Measurements from ENCODE around the gene FOXL3. TPM values are rescaled to one million over a fixed set of nuclear protein-coding genes. Genes with fewer than 3 reads are reported as not detected.

The FOXL3 gene
- total RNA-seq, 3 donors from 2014 or later = not detected

GRCh38 chr7:272631-273030 lies 17.3 kb upstream of the FOXL3 start:
- H3K4me3 ChIP-seq = no peak overlapping the region
- no peaks in the 10 kb centered on the region for H3K27me3 ChIP-seq
- H3K9me3 ChIP-seq = peaks cover 22 to 23% of the 10 kb centered on the region in 2 donors
- no peak for DNase-seq (ENCODE audit: low spot score in 2 of 2)
- intact Hi-C loops (cut with DNase I; ENCODE audit: low total_unique reads) = no loop called here
- H3K27ac ChIP-seq = no peak overlapping the region
- no peaks in the 10 kb centered on the region for H3K4me1 ChIP-seq
- no peaks in the 10 kb centered on the region for H3K36me3 ChIP-seq
- TF ChIP-seq POLR2A (IDR thresholded peaks at IDR 0.05) (no peak), POLR2AphosphoS5 (IDR thresholded peaks at IDR 0.05) (no peak)
- TF ChIP-seq, protein P1, sequence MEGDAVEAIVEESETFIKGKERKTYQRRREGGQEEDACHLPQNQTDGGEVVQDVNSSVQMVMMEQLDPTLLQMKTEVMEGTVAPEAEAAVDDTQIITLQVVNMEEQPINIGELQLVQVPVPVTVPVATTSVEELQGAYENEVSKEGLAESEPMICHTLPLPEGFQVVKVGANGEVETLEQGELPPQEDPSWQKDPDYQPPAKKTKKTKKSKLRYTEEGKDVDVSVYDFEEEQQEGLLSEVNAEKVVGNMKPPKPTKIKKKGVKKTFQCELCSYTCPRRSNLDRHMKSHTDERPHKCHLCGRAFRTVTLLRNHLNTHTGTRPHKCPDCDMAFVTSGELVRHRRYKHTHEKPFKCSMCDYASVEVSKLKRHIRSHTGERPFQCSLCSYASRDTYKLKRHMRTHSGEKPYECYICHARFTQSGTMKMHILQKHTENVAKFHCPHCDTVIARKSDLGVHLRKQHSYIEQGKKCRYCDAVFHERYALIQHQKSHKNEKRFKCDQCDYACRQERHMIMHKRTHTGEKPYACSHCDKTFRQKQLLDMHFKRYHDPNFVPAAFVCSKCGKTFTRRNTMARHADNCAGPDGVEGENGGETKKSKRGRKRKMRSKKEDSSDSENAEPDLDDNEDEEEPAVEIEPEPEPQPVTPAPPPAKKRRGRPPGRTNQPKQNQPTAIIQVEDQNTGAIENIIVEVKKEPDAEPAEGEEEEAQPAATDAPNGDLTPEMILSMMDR (IDR thresholded peaks at IDR 0.05) = no peak

DNA sequence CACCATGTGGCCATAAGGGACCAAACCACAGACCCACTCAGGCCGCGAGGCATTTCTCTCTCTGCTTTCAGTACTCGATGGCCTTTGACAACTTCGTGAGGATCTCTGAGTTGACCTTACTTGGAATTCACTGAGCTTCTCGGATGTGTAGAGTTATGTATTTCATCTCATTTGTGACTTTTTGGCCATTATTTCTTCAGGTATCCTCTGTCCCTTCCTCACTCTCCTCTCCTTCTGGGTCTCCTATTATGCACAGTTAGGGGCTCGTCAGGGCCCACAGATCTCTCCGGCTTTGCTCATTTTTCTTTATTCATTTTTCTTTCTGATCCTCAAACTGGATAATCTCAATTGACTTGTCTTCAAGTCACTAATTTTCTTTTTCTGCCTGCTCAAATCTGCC lies 16.6 kb upstream of the FOXL3 start:
- Histone ChIP-seq H3K4me3 (no peak overlapping the region), H3K27me3 (no peaks in the 10 kb centered on the region), H3K4me1 (no peaks in the 10 kb centered on the region), H3K36me3 (no peaks in the 10 kb centered on the region), H3K27ac (no peak overlapping the region), H3K9me3 (peaks cover 22 to 23% of the 10 kb centered on the region in 2 donors)
- TF ChIP-seq POLR2A (IDR thresholded peaks at IDR 0.05) (no peak), POLR2AphosphoS5 (IDR thresholded peaks at IDR 0.05) (no peak)
- no peak for DNase-seq (ENCODE audit: low spot score in 2 of 2)
- intact Hi-C loops (cut with DNase I; ENCODE audit: low total_unique reads) = no loop called here

GRCh38 chr7:274266-274665 lies 15.7 kb upstream of the FOXL3 start:
- DNase-seq (ENCODE audit: low spot score in 2 of 2) = no peak
- peaks cover 22 to 23% of the 10 kb centered on the region in 2 donors for H3K9me3 ChIP-seq
- TF ChIP-seq, protein P1 (IDR thresholded peaks at IDR 0.05) = no peak
- no peak for TF ChIP-seq POLR2AphosphoS5 (IDR thresholded peaks at IDR 0.05)
- TF ChIP-seq POLR2A (IDR thresholded peaks at IDR 0.05) = no peak
- intact Hi-C loops (cut with DNase I; ENCODE audit: low total_unique reads) = no loop called here
- H3K4me3 ChIP-seq = no peak overlapping the region
- H3K27ac ChIP-seq = no peak overlapping the region
- no peaks in the 10 kb centered on the region for H3K4me1 ChIP-seq
- no peaks in the 10 kb centered on the region for H3K27me3 ChIP-seq
- H3K36me3 ChIP-seq = no peaks in the 10 kb centered on the region

DNA sequence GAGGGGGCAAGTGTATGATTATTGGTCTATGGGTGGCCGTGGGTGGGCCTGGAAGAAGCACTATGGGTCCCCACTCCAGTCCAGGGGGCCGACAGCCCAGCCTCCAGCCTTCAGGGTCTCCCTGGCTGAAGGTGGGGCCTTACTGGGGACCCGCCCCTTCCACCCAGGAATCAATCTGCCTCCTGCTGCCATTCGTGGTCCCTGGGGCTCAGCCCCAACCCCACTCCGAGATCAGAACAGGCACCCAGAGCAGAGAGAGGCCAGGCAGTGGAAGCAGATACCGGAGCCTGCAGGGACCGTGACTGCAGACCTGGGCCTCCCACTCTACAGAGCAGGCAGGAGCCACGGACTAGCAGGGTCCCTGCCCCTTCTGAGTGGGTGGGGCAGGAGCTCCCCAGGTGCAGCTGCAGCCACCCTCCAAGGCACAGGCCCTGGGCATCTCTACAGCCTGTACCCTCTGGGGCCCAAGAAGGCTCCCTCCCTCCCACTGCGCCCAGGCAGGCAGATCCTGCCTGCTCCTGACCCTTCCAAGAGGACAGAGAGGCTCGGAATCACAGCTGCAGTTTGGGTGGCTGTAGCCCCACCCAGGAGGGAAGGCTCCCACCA lies 13.6 kb upstream of the FOXL3 start:
- no peak overlapping the region for H3K27ac ChIP-seq
- H3K36me3 ChIP-seq = no peaks in the 10 kb centered on the region
- no peaks in the 10 kb centered on the region for H3K27me3 ChIP-seq
- no peak overlapping the region for H3K4me3 ChIP-seq
- H3K4me1 ChIP-seq = no peaks in the 10 kb centered on the region
- intact Hi-C loops (cut with DNase I; ENCODE audit: low total_unique reads) = no loop called here
- TF ChIP-seq, protein P1 (IDR thresholded peaks at IDR 0.05) = no peak
- TF ChIP-seq POLR2A (IDR thresholded peaks at IDR 0.05) (no peak), POLR2AphosphoS5 (IDR thresholded peaks at IDR 0.05) (no peak)
- DNase-seq (ENCODE audit: low spot score in 2 of 2) = no peak
- H3K9me3 ChIP-seq = peaks cover 22 to 23% of the 10 kb centered on the region in 2 donors

- Histone ChIP-seq H3K4me3 (no peak overlapping the region), H3K9me3 (peaks cover 22 to 23% of the 10 kb centered on the region in 2 donors), H3K27ac (no peak overlapping the region), H3K36me3 (no peaks in the 10 kb centered on the region), H3K4me1 (no peaks in the 10 kb centered on the region), H3K27me3 (no peaks in the 10 kb centered on the region)
- TF ChIP-seq, protein P1 (IDR thresholded peaks at IDR 0.05) = no peak
- intact Hi-C loops (cut with DNase I; ENCODE audit: low total_unique reads) = no loop called here
- DNase-seq (ENCODE audit: low spot score in 2 of 2) = no peak
Measured at GRCh38 chr7:277228-277627, 12.7 kb upstream of the FOXL3 start.

GRCh38 chr7:278081-278480 lies 11.9 kb upstream of the FOXL3 start:
- TF ChIP-seq POLR2AphosphoS5 (IDR thresholded peaks at IDR 0.05) = no peak
- TF ChIP-seq, protein P1 (IDR thresholded peaks at IDR 0.05) = no peak
- no peak for TF ChIP-seq POLR2A (IDR thresholded peaks at IDR 0.05)
- intact Hi-C loops (cut with DNase I; ENCODE audit: low total_unique reads) = no loop called here
- no peaks in the 10 kb centered on the region for H3K36me3 ChIP-seq
- H3K9me3 ChIP-seq = peaks cover 16 to 17% of the 10 kb centered on the region in 2 donors
- H3K27ac ChIP-seq = no peak overlapping the region
- H3K27me3 ChIP-seq = no peaks in the 10 kb centered on the region
- H3K4me3 ChIP-seq = no peak overlapping the region
- H3K4me1 ChIP-seq = no peaks in the 10 kb centered on the region
- DNase-seq (ENCODE audit: low spot score in 2 of 2) = no peak

Measured in breast epithelium (tissue), 4 donors.